Transverse colon (tissue), 4 donors: ENCODE data around the gene HPCAL1.

ENCODE experiments used
- POLR2A ChIP-seq: fragments of 450-650 bp; IDR thresholded peaks from one replicate; pipeline ENCODE4 v1.6.1; 2016; ENCODE audit warnings: antibody characterized with exemption, mild to moderate bottlenecking, moderate library complexity
- POLR2AphosphoS5 ChIP-seq, 3 donors: sonication (generic); formaldehyde crosslinking; IDR thresholded peaks; one replicate each; pipeline ENCODE4 v1.6.1; 2016; ENCODE audit warnings: antibody characterized with exemption in 3 of 3
- TF ChIP-seq, protein P1 (sequence below), 5 experiments: fragments of 200-600 bp in 3 of 5; fragments of 450-650 bp in 2 of 5; sonication (generic) in 3 of 5; IDR thresholded peaks; 1 replicate in 2 of 5; 2 replicates in 3 of 5; pipeline ENCODE4 v1.5.1; 2016 to 2017; ENCODE audit warnings: antibody characterized with exemption in 5 of 5, inconsistent platforms in 3 of 5, mild to moderate bottlenecking in 2 of 5, moderate library complexity in 1 of 5

- TF ChIP-seq, protein P1, sequence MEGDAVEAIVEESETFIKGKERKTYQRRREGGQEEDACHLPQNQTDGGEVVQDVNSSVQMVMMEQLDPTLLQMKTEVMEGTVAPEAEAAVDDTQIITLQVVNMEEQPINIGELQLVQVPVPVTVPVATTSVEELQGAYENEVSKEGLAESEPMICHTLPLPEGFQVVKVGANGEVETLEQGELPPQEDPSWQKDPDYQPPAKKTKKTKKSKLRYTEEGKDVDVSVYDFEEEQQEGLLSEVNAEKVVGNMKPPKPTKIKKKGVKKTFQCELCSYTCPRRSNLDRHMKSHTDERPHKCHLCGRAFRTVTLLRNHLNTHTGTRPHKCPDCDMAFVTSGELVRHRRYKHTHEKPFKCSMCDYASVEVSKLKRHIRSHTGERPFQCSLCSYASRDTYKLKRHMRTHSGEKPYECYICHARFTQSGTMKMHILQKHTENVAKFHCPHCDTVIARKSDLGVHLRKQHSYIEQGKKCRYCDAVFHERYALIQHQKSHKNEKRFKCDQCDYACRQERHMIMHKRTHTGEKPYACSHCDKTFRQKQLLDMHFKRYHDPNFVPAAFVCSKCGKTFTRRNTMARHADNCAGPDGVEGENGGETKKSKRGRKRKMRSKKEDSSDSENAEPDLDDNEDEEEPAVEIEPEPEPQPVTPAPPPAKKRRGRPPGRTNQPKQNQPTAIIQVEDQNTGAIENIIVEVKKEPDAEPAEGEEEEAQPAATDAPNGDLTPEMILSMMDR (IDR thresholded peaks at IDR 0.05): no peak
- TF ChIP-seq POLR2AphosphoS5 (IDR thresholded peaks at IDR 0.05): no peak
- TF ChIP-seq POLR2A: no peak
Measured at GRCh38 chr2:10413503-10413902, 110.8 kb downstream of the HPCAL1 start.
